Testis (tissue), 2 donors: ENCODE results near the gene RBM6.

Experiments
- CTCF ChIP-seq, 3 experiments: fragments of 450-650 bp in 2 of 3; fragments of 200-600 bp in 1 of 3; sonication (generic) in 1 of 3; IDR thresholded peaks; one replicate each; pipeline ENCODE4 v1.5.1; 2016 to 2019; ENCODE audit warnings: antibody characterized with exemption in 3 of 3, mild to moderate bottlenecking in 2 of 3, moderate library complexity in 1 of 3
- POLR2A ChIP-seq: fragments of 450-650 bp; IDR thresholded peaks from one replicate; pipeline ENCODE4 v1.6.1; 2017; ENCODE audit warnings: antibody characterized with exemption, mild to moderate bottlenecking, moderate library complexity

GRCh38 chr3:49968346-49968745 lies 28.4 kb downstream of the RBM6 start:
- TF ChIP-seq CTCF (IDR thresholded peaks at IDR 0.05) = no peak
- TF ChIP-seq POLR2A = no peak
